Central memory CD8-positive, alpha-beta T cell (primary cell): ENCODE measurements around the gene PURB.
"Not testable (repeated sequence)": the region's sequence is repeated elsewhere in the genome, so short reads cannot be mapped to it uniquely, and the experiment has no call there.

ENCODE experiments used
- ATAC-seq: fragments of 150-1000 bp; cut with Tn5 transposase; replicated peaks from 2 replicates; pipeline ENCODE4 v1.10.0; 2022; ENCODE audit warnings: mild to moderate bottlenecking, moderate FRiP score, moderate number of reproducible peaks; ENCODE audit not compliant: poor library complexity, severe bottlenecking; ENCODE audit errors: extremely low read depth
- DNase-seq, 2 donors: peaks; one replicate each; pipeline ENCODE4 v3.0.0; 2021; ENCODE audit warnings: low spot score in 2 of 2
- H3K27ac Mint-ChIP-seq: one replicate; pipeline ENCODE4 v1.8.0; 2022; ENCODE audit warnings: low read depth, mild to moderate bottlenecking, moderate library complexity, mixed read lengths
- H3K27me3 Mint-ChIP-seq: one replicate; pipeline ENCODE4 v1.8.0; 2022; ENCODE audit warnings: mixed read lengths
- H3K36me3 Mint-ChIP-seq: one replicate; pipeline ENCODE4 v1.8.0; 2022; ENCODE audit warnings: mild to moderate bottlenecking, moderate library complexity, mixed read lengths; ENCODE audit not compliant: insufficient read depth
- H3K4me1 Mint-ChIP-seq: one replicate; pipeline ENCODE4 v1.8.0; 2022; ENCODE audit warnings: mixed read lengths
- H3K4me3 Mint-ChIP-seq: one replicate; pipeline ENCODE4 v1.8.0; 2022; ENCODE audit warnings: mild to moderate bottlenecking, moderate library complexity, mixed read lengths
- H3K9me3 Mint-ChIP-seq: one replicate; pipeline ENCODE4 v1.8.0; 2022; ENCODE audit warnings: mixed read lengths

The PURB gene

GRCh38 chr7:44884621-44885393, 523 bp downstream of the PURB start:
- H3K4me3 Mint-ChIP-seq = peak overlapping the region; percentile 95
- H3K36me3 Mint-ChIP-seq = peaks cover 19% of the 10 kb centered on the region
- no peaks in the 10 kb centered on the region for H3K9me3 Mint-ChIP-seq
- ATAC-seq (peak; percentile 24), DNase-seq (peak; percentile 54 to 64)
- H3K4me1 Mint-ChIP-seq = peaks cover 46% of the 10 kb centered on the region
- H3K27me3 Mint-ChIP-seq = no peaks in the 10 kb centered on the region
- peak overlapping the region; percentile 100 for H3K27ac Mint-ChIP-seq

GRCh38 chr7:44883961-44884620, 1.2 kb downstream of the PURB start:
- no peak for ATAC-seq
- peaks cover 19% of the 10 kb centered on the region for H3K36me3 Mint-ChIP-seq
- no peaks in the 10 kb centered on the region for H3K27me3 Mint-ChIP-seq
- H3K27ac Mint-ChIP-seq = peak overlapping the region; percentile 100
- DNase-seq = no peak
- no peaks in the 10 kb centered on the region for H3K9me3 Mint-ChIP-seq
- peak overlapping the region; percentile 95 for H3K4me3 Mint-ChIP-seq
- peaks cover 46% of the 10 kb centered on the region for H3K4me1 Mint-ChIP-seq

- peak overlapping the region; percentile 95 for H3K4me3 Mint-ChIP-seq
- DNase-seq = no peak
- peaks cover 44% of the 10 kb centered on the region for H3K4me1 Mint-ChIP-seq
- H3K36me3 Mint-ChIP-seq = peaks cover 21% of the 10 kb centered on the region
- ATAC-seq = no peak
- no peaks in the 10 kb centered on the region for H3K27me3 Mint-ChIP-seq
- H3K9me3 Mint-ChIP-seq = no peaks in the 10 kb centered on the region
- peak overlapping the region; percentile 29 for H3K27ac Mint-ChIP-seq
Measured at GRCh38 chr7:44882899-44883298, 2.4 kb downstream of the PURB start.

DNA sequence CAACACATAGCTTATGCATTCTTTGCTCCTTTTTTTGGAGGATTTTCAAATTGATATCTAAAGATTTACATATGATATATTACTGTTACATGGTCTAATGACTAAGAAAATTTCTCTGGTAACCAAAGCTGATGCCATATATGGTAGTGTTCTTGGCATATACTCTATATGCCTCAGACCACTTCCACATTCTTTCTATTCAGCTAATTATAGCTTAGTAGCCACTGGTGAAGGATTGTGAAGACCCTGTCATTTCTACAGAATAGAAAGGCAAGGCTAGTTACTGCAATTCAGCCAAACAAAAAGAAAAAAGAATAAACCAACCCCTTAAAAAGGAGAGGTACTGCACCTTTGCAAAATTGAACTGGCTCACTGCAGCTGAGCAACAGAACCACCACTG, 3.7 kb downstream of the PURB start:
- Mint-ChIP-seq H3K4me1 (peaks cover 43% of the 10 kb centered on the region), H3K9me3 (no peaks in the 10 kb centered on the region), H3K4me3 (peak overlapping the region; percentile 69), H3K27me3 (no peaks in the 10 kb centered on the region), H3K36me3 (peaks cover 21% of the 10 kb centered on the region), H3K27ac (peak overlapping the region; percentile 68)
- ATAC-seq = no peak
- no peak for DNase-seq

DNA sequence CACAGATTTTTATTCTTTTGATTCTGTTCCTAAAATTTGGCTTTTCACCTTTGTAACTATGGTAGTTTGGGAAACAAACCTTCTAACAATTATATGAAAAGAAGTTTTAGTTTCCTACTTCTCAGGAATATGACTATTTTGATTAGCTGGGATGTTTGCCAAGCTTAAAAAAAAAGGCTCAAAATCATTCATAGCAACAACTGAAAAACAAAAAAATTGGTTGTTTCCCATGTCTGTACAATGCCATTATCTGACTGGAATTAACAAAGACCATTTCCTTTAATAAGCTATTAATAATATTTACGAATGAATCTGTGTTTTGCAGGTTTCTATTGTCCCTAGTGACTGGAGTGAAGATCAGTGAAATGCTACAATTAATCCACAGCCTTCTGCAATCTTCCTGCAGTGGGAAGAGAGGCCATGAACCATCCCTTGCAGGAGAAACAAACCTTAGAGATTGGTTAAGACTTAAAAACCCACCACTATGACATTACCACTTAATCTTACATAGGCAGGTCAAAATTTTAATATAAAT, 4.2 kb downstream of the PURB start:
- H3K36me3 Mint-ChIP-seq = peaks cover 21% of the 10 kb centered on the region

GRCh38 chr7:44880317-44881018, 4.9 kb downstream of the PURB start:
- Mint-ChIP-seq H3K9me3 (no peaks in the 10 kb centered on the region), H3K4me1 (peaks cover 35% of the 10 kb centered on the region), H3K27ac (peak overlapping the region; percentile 68), H3K36me3 (peaks cover 14% of the 10 kb centered on the region), H3K27me3 (no peaks in the 10 kb centered on the region), H3K4me3 (peak overlapping the region; percentile 69)
- DNase-seq = no peak
- no peak for ATAC-seq

More for the DNA sequence above, 4.2 kb downstream of the PURB start:
- peak overlapping the region; percentile 68 for H3K27ac Mint-ChIP-seq
- peak overlapping the region; percentile 69 for H3K4me3 Mint-ChIP-seq
- no peaks in the 10 kb centered on the region for H3K27me3 Mint-ChIP-seq
- DNase-seq (no peak), ATAC-seq (no peak)
- no peaks in the 10 kb centered on the region for H3K9me3 Mint-ChIP-seq
- H3K4me1 Mint-ChIP-seq = peaks cover 42% of the 10 kb centered on the region

- H3K4me1 Mint-ChIP-seq = peaks cover 25% of the 10 kb centered on the region
- peaks cover 2% of the 10 kb centered on the region for H3K36me3 Mint-ChIP-seq
- H3K9me3 Mint-ChIP-seq = no peaks in the 10 kb centered on the region
- no peak for DNase-seq
- no peaks in the 10 kb centered on the region for H3K27me3 Mint-ChIP-seq
- no peak overlapping the region for H3K27ac Mint-ChIP-seq
- H3K4me3 Mint-ChIP-seq = no peak overlapping the region
- no peak for ATAC-seq
Measured at GRCh38 chr7:44876393-44876792, 8.9 kb downstream of the PURB start.

- H3K9me3 Mint-ChIP-seq = no peaks in the 10 kb centered on the region
- DNase-seq = no peak
- peaks cover 14% of the 10 kb centered on the region for H3K4me1 Mint-ChIP-seq
- peaks cover 2% of the 10 kb centered on the region for H3K36me3 Mint-ChIP-seq
- no peak overlapping the region for H3K4me3 Mint-ChIP-seq
- ATAC-seq = no peak
- no peaks in the 10 kb centered on the region for H3K27me3 Mint-ChIP-seq
- no peak overlapping the region for H3K27ac Mint-ChIP-seq
Measured at GRCh38 chr7:44875241-44875640, 10.1 kb downstream of the PURB start.

DNA sequence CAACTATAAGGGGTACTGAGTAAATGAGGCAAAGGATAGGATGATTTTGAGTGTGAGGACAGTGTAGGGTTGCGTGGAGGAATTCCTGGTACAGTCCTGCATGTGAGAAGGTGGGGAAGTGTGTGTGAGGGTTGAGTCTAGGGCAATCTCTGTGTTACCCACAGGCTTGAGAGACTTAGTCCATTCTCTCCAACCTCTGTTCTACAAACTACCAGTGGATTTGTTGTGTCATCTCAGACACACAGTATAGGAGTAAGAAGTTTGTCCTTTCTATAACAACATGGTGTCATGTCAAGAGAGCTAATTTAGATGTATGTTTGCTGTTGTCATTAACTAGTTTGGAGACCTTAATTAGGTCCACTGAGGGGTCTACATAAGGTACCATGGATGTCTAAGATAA, 12.5 kb downstream of the PURB start:
- no peak for ATAC-seq
- DNase-seq = no peak
- Mint-ChIP-seq H3K4me3 (no peak overlapping the region), H3K4me1 (peaks cover 6% of the 10 kb centered on the region), H3K9me3 (no peaks in the 10 kb centered on the region), H3K27me3 (no peaks in the 10 kb centered on the region), H3K36me3 (no peaks in the 10 kb centered on the region), H3K27ac (no peak overlapping the region)

DNA sequence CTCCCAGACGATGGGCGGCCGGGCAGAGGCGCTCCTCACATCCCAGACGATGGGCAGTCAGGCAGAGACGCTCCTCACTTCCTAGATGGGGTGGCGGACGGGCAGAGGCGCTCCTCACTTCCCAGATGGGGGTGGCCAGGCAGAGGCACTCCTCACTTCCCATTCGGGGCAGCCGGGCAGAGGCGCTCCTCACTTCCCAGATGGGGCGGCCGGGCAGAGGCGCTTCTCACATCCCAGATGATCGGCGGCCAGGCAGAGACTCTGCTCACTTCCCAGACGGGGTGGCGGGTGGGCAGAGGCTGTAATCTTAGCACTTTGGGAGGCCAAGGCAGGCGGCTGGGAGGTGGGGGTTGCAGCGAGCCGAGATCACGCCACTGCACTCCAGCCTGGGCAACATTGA, 13.4 kb downstream of the PURB start:
- H3K27ac Mint-ChIP-seq, H3K4me1 Mint-ChIP-seq, H3K36me3 Mint-ChIP-seq, DNase-seq, H3K4me3 Mint-ChIP-seq, H3K27me3 Mint-ChIP-seq, ATAC-seq, H3K9me3 Mint-ChIP-seq: not testable (repeated sequence)

- H3K27me3 Mint-ChIP-seq, ATAC-seq, H3K4me3 Mint-ChIP-seq, H3K9me3 Mint-ChIP-seq, H3K36me3 Mint-ChIP-seq, DNase-seq, H3K4me1 Mint-ChIP-seq, H3K27ac Mint-ChIP-seq: not testable (repeated sequence)
Measured at GRCh38 chr7:44870780-44871179, 14.6 kb downstream of the PURB start.

DNA sequence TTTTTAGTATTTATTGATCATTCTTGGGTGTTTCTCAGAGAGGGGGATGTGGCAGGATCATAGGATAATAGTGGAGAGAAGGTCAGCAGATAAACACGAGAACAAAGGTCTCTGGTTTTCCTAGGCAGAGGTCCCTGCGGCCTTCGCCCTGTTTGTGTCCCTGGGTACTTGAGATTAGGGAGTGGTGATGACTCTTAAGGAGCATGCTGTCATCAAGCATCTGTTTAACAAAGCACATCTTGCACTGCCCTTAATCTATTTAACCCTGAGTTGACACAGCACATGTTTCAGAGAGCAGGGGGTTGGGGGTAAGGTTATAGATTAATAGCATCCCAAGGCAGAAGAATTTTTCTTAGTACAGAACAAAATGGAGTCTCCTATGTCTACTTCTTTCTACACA, 15.0 kb downstream of the PURB start:
- not testable (repeated sequence) for H3K9me3 Mint-ChIP-seq, DNase-seq, H3K27ac Mint-ChIP-seq, ATAC-seq, H3K27me3 Mint-ChIP-seq, H3K4me3 Mint-ChIP-seq, H3K36me3 Mint-ChIP-seq, H3K4me1 Mint-ChIP-seq
